HG03575 (cell line): ENCODE data around the gene MASTL.
"Not testable (repeated sequence)": the region's sequence is repeated elsewhere in the genome, so short reads cannot be mapped to it uniquely, and the experiment has no call there.

Source experiments
- ATAC-seq: cut with Tn5 transposase; IDR thresholded peaks from one replicate; pipeline ENCODE4 v1.9.1; 2021; ENCODE audit not compliant: unreplicated experiment, insufficient number of reproducible peaks, low FRiP score; ENCODE audit errors: extremely low read depth

MASTL gene

GRCh38 chr10:27155066-27155754 is at the start of gene MASTL:
MASTL (plus strand) TSS chr10:27155352; CDS start chr10:27155427, 75 bp downstream.
- peak; percentile 47 for ATAC-seq

- ATAC-seq, result no peak
Observed at GRCh38 chr10:27108165-27108564, 47.0 kb upstream of the MASTL start.

GRCh38 chr10:27134371-27134770 is 20.8 kb upstream of the MASTL start:
- ATAC-seq, result no peak

GRCh38 chr10:27138277-27138676 is 16.9 kb upstream of the MASTL start:
- no peak for ATAC-seq

GRCh38 chr10:27143686-27144085 is 11.5 kb upstream of the MASTL start:
- no peak for ATAC-seq

GRCh38 chr10:27145937-27146336 is 9.2 kb upstream of the MASTL start:
- ATAC-seq, result no peak

GRCh38 chr10:27147701-27148100 is 7.5 kb upstream of the MASTL start:
- ATAC-seq, result no peak

- no peak for ATAC-seq
Observed at GRCh38 chr10:27150261-27150660, 4.9 kb upstream of the MASTL start.

GRCh38 chr10:27152687-27153086 is 2.5 kb upstream of the MASTL start:
- no peak for ATAC-seq

GRCh38 chr10:27153329-27153728 is 1.8 kb upstream of the MASTL start:
- ATAC-seq, result no peak

- no peak for ATAC-seq
Observed at GRCh38 chr10:27153845-27154193, 1.3 kb upstream of the MASTL start.

- not testable (repeated sequence) for ATAC-seq
Observed at GRCh38 chr10:27156566-27156965, 1.4 kb downstream of the MASTL start.

GRCh38 chr10:27157150-27157549 is 2.0 kb downstream of the MASTL start:
- no peak for ATAC-seq

- ATAC-seq, result no peak
Observed at GRCh38 chr10:27158421-27158820, 3.3 kb downstream of the MASTL start.

GRCh38 chr10:27169849-27170248 is 14.7 kb downstream of the MASTL start:
- ATAC-seq, result no peak

- ATAC-seq, result no peak
Observed at GRCh38 chr10:27188259-27188658, 33.1 kb downstream of the MASTL start.

- no peak for ATAC-seq
Observed at GRCh38 chr10:27188897-27189296, 33.7 kb downstream of the MASTL start.

GRCh38 chr10:27190508-27190907 is 35.4 kb downstream of the MASTL start:
- ATAC-seq, result no peak

- no peak for ATAC-seq
Observed at GRCh38 chr10:27192284-27192683, 37.1 kb downstream of the MASTL start.

GRCh38 chr10:27197980-27198620 is 42.9 kb downstream of the MASTL start:
- ATAC-seq, result no peak

GRCh38 chr10:27203806-27204205 is 48.7 kb downstream of the MASTL start:
- no peak for ATAC-seq
